CD4-positive, alpha-beta T cell treated with Interleukin-10 for 1 hour (primary cell): Measurements from ENCODE around the gene OARD1.
"Not testable (repeated sequence)": the region's sequence is repeated elsewhere in the genome, so short reads cannot be mapped to it uniquely, and the experiment has no call there.

Experiments used
- DNase-seq: peaks from one replicate; pipeline ENCODE4 v3.0.0-alpha.2; 2020

OARD1 gene

DNA sequence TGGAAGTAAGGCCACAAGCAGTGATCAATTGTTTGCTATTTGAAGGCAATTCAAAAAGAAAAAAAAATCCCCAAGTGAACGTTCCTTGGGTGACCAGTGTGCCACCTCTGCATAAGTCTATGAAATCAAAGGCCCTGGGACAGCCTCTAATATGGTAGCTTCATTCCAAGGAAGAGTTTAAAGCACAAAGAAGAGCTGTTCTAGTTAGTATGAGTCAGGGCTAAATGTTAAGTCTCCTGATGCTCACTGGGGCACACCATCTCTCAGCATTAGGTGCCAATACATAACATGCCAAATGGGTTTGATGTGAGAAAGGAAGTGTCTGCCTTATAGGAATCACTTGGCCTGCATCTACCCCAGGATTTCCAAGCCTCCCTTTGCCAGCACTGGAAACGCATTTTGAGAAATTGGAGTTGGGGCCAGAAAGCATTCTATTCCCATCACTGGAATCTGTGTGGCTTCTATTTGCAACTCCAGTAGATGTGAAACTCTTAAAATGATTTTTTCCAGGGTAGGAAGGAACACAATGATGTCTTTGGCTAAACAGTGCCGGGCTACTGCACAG is 46.1 kb downstream of the OARD1 start:
- no peak for DNase-seq

DNA sequence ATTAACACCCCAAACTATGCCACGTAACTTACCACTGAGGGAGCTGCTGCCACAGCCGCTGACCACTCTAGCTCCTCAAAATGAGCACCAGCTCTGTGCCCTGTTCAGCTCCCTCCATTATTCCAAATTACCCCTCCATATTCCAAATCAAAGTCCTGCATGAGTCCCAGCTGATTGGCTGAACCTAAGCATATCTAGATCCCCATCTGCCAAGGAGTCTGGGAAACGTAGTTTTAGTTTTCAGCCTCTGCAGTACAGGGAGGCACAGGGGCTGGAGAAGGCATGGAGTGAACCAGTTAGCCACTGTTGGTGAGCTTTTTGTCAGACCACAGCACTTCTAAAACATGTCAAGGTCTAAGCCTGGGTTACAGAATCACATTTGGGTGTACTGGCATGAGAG is 49.0 kb downstream of the OARD1 start:
- no peak for DNase-seq

DNA sequence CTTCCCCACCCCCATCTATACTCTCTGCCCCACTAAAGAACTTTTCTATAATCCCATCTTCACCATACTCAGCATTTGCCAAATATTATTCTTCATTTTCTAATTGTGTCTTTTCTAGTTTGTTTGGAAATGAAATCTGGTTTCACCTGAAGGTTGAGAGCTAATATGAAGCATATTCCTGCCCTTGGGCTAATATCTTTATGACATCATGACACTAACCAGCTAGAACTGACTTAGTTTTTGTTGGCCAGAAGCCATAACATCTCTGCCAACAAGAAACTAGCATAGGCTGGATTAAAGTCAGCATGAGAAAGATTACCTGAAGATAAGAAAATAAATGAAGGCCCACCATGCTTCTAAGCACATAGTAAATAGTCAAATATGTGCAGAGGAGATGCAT is 49.9 kb downstream of the OARD1 start:
- DNase-seq = no peak

DNA sequence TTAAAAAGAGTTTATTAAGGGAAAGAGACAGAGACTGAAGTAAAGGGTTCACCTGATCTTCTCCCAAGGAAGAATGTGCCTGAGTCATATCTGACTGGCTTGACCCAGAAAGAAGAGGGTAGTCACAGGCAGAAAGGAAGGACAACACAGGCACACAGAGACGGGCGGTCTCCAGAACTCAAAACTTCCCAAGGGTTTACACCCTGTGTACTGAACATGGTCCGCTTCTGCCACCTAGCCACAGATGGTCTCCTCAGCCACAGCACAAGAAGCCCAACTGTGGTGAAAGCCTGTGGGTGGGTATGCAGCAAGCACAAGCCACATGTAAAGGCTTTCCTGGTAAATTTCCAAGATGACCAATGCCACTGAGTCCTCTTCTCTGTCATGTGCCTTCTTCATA is 50.3 kb downstream of the OARD1 start:
- DNase-seq = no peak

DNA sequence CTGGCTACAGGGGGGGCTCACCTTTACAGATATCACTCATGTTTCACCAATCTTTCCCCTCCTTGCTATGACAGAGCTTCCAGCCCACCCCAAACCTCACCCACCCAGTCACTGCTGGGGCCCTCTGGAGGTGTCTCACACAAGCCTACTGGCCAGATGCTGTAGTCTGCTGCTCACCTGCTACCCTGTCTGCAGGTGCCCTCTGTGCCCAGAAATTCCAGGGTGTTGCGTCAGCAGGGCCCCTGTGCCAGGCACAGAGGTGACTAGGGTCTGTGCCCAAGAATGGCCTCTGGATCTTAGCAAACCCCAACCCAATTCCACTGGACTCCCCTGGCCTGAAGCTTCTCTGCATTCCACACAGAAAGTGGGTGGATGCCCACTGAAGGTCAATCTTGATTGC is 54.5 kb downstream of the OARD1 start:
- DNase-seq = no peak

DNA sequence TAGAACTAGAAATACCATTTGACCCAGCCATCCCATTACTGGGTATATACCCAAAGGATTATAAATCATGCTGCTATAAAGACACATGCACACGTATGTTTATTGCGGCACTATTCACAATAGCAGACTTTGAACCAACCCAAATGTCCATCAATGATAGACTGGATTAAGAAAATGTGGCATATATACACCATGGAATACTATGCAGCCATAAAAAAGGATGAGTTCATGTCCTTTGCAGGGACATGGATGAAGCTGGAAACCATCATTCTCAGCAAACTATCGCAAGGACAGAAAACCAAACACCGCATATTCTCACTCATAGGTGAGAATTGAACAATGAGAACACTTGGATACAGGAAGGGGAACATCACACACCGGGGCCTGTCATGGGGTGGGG is 56.3 kb downstream of the OARD1 start:
- not testable (repeated sequence) for DNase-seq

DNA sequence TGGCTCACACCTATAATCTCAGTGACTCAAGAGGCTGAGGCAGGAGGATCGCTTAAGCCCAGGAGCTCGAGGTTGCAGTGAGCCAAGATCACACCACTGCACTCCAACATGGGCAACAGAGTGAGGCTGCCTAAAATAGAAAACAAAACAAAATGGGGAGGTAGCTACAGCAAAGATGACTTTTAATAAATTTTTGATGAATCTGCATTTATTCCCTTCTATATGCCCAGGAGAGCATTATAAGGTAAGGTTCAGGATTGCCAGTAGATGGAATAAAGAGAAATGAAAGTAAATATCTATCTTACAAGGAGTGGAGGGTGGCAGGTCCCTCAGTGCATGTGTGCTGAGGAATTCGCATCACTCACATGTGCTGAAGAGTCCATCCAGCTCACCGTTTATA is 57.4 kb downstream of the OARD1 start:
- DNase-seq = no peak
